CD8-positive, alpha-beta memory T cell (primary cell): ENCODE data around the gene RAE1. TPM values are rescaled to one million over a fixed set of nuclear protein-coding genes. Genes with fewer than 3 reads are reported as not detected.
A peak's percentile ranks its signal among the peaks of the same experiment; 100 is the strongest.

ENCODE experiments used
- CTCF ChIA-PET: fragments of 350-600 bp; sonication (Branson Sonifier 250); formaldehyde crosslinking; loops from one replicate; lab custom pipeline; 2021; ENCODE audit warnings: antibody characterized with exemption; lab: Charles Lee
- POLR2A ChIA-PET: fragments of 350-600 bp; sonication (Branson Sonifier 250); formaldehyde crosslinking; loops from one replicate; lab custom pipeline; 2021; ENCODE audit warnings: antibody characterized with exemption; lab: Charles Lee
- DNase-seq, 5 donors: peaks; one replicate each; pipeline versions ENCODE4 v3.0.0 to v3.0.0-alpha.2; 2020 to 2022; ENCODE audit warnings: mixed read lengths in 1 of 5
- H3K27ac ChIP-seq: one replicate; pipeline ENCODE4 v1.7.0; 2013; ENCODE audit warnings: low read depth, mild to moderate bottlenecking, low read length, moderate library complexity
- H3K27me3 ChIP-seq: 2 replicates; pipeline ENCODE4 v1.7.0; 2013; ENCODE audit warnings: low read length, mild to moderate bottlenecking; ENCODE audit not compliant: insufficient read depth, poor library complexity, severe bottlenecking
- H3K36me3 ChIP-seq: 2 replicates; pipeline ENCODE4 v1.7.0; 2013; ENCODE audit warnings: mild to moderate bottlenecking, low read length, moderate library complexity; ENCODE audit not compliant: insufficient read depth
- H3K4me1 ChIP-seq: 2 replicates; pipeline ENCODE4 v1.7.0; 2013; ENCODE audit warnings: mild to moderate bottlenecking, low read length, moderate library complexity; ENCODE audit not compliant: insufficient read depth
- H3K4me3 ChIP-seq: 2 replicates; pipeline ENCODE4 v1.7.0; 2013; ENCODE audit warnings: mild to moderate bottlenecking, low read length
- H3K9me3 ChIP-seq: 2 replicates; pipeline ENCODE4 v1.7.0; 2013; ENCODE audit warnings: mild to moderate bottlenecking, low read length
- H3K27ac Mint-ChIP-seq, 8 donors: one replicate each; pipeline ENCODE4 v1.8.0; 2020 to 2021; ENCODE audit warnings: mixed read lengths in 8 of 8, mild to moderate bottlenecking in 6 of 8, inconsistent platforms in 3 of 8, moderate library complexity in 3 of 8
- H3K27me3 Mint-ChIP-seq, 2 donors: one replicate each; pipeline ENCODE4 v1.8.0; 2020 to 2021; ENCODE audit warnings: mixed read lengths in 2 of 2, mild to moderate bottlenecking in 1 of 2, moderate library complexity in 1 of 2
- H3K36me3 Mint-ChIP-seq, 3 donors: one replicate each; pipeline ENCODE4 v1.8.0; 2020 to 2021; ENCODE audit warnings: mixed read lengths in 3 of 3, inconsistent platforms in 1 of 3, mild to moderate bottlenecking in 1 of 3
- H3K4me1 Mint-ChIP-seq, 3 donors: one replicate each; pipeline ENCODE4 v1.8.0; 2020 to 2021; ENCODE audit warnings: mixed read lengths in 3 of 3, inconsistent platforms in 1 of 3, mild to moderate bottlenecking in 1 of 3
- H3K4me3 Mint-ChIP-seq, 7 donors: one replicate each; pipeline ENCODE4 v1.8.0; 2020 to 2021; ENCODE audit warnings: mixed read lengths in 7 of 7, mild to moderate bottlenecking in 6 of 7, moderate library complexity in 4 of 7, inconsistent platforms in 2 of 7
- H3K9me3 Mint-ChIP-seq, 5 donors: one replicate each; pipeline ENCODE4 v1.8.0; 2020 to 2022; ENCODE audit warnings: mixed read lengths in 5 of 5, mild to moderate bottlenecking in 3 of 5, moderate library complexity in 2 of 5, inconsistent platforms in 1 of 5
- polyA plus RNA-seq: library from polyadenylated mRNA; unstranded; fragments of 300-500 nt; fragmentation: Illumina TruSeq; gene quantifications from one replicate; pipeline ENCODE4 v1.2.3, GENCODE V29; 2021
- total RNA-seq, 2 experiments: library from RNA; stranded (reverse); gene quantifications; one replicate each; pipeline ENCODE4 v1.2.3, GENCODE V29; 2021

RAE1 gene
- total and polyA plus RNA-seq, 3 experiments from 2014 or later = 40.7 to 52.8 (median 50.2) TPM

DNA sequence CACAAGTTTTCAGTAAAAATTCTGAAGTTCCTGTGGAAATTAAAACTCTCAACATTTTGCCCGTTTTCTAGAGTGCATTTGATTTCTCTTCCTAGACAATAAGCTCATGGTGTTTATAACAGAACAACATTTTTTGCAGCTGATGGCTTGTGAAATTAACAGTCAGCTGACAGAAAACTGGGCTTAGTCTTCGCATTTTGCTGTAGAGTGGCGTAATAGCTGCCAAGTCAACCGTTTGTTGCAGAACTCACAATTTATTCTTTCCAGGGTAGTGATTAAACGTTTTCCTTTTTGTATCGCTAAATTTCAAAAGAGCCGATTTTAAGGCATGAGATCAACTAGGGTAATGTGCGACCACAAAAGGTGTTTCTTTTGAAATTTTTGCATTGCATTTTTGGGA is 20.1 kb upstream of the RAE1 start:
- no peaks in the 10 kb centered on the region for H3K36me3 ChIP-seq
- H3K27me3 Mint-ChIP-seq = peaks cover 14 to 58% of the 10 kb centered on the region in 2 donors
- no peaks in the 10 kb centered on the region for H3K4me1 ChIP-seq
- H3K9me3 Mint-ChIP-seq = no peaks in the 10 kb centered on the region
- no peaks in the 10 kb centered on the region for H3K4me1 Mint-ChIP-seq
- no peaks in the 10 kb centered on the region for H3K36me3 Mint-ChIP-seq
- no peak overlapping the region for H3K4me3 ChIP-seq
- H3K4me3 Mint-ChIP-seq = no peak overlapping the region
- H3K27ac Mint-ChIP-seq = no peak overlapping the region
- H3K9me3 ChIP-seq = no peaks in the 10 kb centered on the region
- ChIA-PET POLR2A (no interaction called here), CTCF (no interaction called here)
- no peak overlapping the region for H3K27ac ChIP-seq
- no peak for DNase-seq
- no peaks in the 10 kb centered on the region for H3K27me3 ChIP-seq

DNA sequence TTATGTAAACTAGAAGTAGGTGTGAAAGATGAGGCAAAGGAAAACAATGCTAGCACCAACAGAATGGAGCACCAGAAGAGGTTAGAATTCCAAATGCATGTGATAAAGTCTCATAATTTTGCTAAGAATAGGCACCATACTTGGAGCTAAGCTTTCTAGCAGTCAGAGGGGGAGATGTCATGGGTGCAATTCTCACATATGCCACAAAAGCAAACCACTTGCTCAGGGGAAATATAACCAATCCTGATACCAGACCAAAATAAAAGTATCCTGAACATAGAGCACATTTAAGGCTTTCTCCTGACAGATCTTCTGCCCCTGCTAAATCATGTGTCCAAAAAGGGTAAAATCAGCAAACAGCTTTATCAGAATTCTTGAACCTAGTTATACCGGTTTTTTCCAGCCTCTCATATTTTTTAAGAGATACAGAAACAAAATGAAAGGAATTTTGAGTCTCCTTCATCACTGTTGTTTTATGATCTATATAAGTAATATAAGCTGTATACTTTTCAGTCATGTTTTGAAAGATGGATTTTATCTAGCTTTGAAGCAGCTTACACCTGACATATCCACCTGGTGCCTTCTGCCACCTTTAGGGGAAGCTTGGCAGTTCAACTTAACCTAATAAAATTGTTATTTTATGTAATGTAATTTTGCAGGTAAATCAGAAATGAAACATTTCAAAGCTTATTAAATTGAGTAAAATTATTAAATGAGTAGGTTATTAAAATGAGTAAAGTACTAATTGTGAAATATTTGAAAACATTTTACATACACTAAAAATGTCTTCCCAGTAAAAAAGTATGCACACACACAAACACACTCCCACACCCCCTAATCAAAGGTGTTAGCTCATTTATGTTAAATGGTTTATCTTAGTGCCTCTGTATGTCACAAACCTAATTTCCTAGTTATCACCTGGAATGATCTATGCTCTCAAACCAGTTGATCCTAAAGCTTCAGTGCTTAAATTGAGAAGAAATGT is 18.7 kb upstream of the RAE1 start:
- POLR2A ChIA-PET = interaction anchor here (0.5 kb wide), 1 partner anchor 958 kb away, joined by 6 read pairs; no protein-coding TSS in a partner anchor
- H3K9me3 Mint-ChIP-seq = no peaks in the 10 kb centered on the region
- H3K36me3 Mint-ChIP-seq = no peaks in the 10 kb centered on the region

GRCh38 chr20:57335392-57335791 is 15.7 kb upstream of the RAE1 start:
- no peak for DNase-seq
- Histone ChIP-seq H3K27ac (no peak overlapping the region), H3K36me3 (no peaks in the 10 kb centered on the region), H3K4me3 (no peak overlapping the region), H3K9me3 (no peaks in the 10 kb centered on the region), H3K4me1 (no peaks in the 10 kb centered on the region), H3K27me3 (peaks cover 3% of the 10 kb centered on the region)
- no peaks in the 10 kb centered on the region for H3K4me1 Mint-ChIP-seq
- no peaks in the 10 kb centered on the region for H3K36me3 Mint-ChIP-seq
- CTCF ChIA-PET = no interaction called here
- POLR2A ChIA-PET = no interaction called here
- H3K27me3 Mint-ChIP-seq = peaks cover 15 to 51% of the 10 kb centered on the region in 2 donors
- no peaks in the 10 kb centered on the region for H3K9me3 Mint-ChIP-seq
- H3K4me3 Mint-ChIP-seq = no peak overlapping the region
- peak overlapping the region in 1 of 8 donors; percentile 15 for H3K27ac Mint-ChIP-seq

More for the DNA sequence above, 18.7 kb upstream of the RAE1 start:
- Histone ChIP-seq H3K36me3 (no peaks in the 10 kb centered on the region), H3K4me3 (no peak overlapping the region), H3K4me1 (no peaks in the 10 kb centered on the region), H3K27me3 (no peaks in the 10 kb centered on the region), H3K27ac (no peak overlapping the region), H3K9me3 (no peaks in the 10 kb centered on the region)
- CTCF ChIA-PET = interaction anchor here (1.1 to 1.2 kb wide), 2 partner anchors 14 kb away, joined by 3 to 4 read pairs; no protein-coding TSS in a partner anchor
- no peak overlapping the region for H3K4me3 Mint-ChIP-seq
- H3K4me1 Mint-ChIP-seq = no peaks in the 10 kb centered on the region
- H3K27ac Mint-ChIP-seq = no peak overlapping the region
- DNase-seq = no peak
- H3K27me3 Mint-ChIP-seq = peaks cover 19 to 60% of the 10 kb centered on the region in 2 donors

- no peaks in the 10 kb centered on the region for H3K9me3 Mint-ChIP-seq
- no peaks in the 10 kb centered on the region for H3K36me3 Mint-ChIP-seq
- CTCF ChIA-PET = no interaction called here
- H3K27me3 Mint-ChIP-seq = peaks cover 6 to 37% of the 10 kb centered on the region in 2 donors
- Histone ChIP-seq H3K36me3 (no peaks in the 10 kb centered on the region), H3K27ac (no peak overlapping the region), H3K27me3 (peaks cover 3% of the 10 kb centered on the region), H3K4me3 (no peak overlapping the region), H3K9me3 (no peaks in the 10 kb centered on the region), H3K4me1 (no peaks in the 10 kb centered on the region)
- no peak for DNase-seq
- no peak overlapping the region for H3K4me3 Mint-ChIP-seq
- no peak overlapping the region for H3K27ac Mint-ChIP-seq
- H3K4me1 Mint-ChIP-seq = no peaks in the 10 kb centered on the region
- POLR2A ChIA-PET = no interaction called here
Observed at GRCh38 chr20:57341663-57342062, 9.4 kb upstream of the RAE1 start.

GRCh38 chr20:57342829-57343228 is 8.2 kb upstream of the RAE1 start:
- Mint-ChIP-seq H3K4me3 (no peak overlapping the region), H3K27me3 (peaks cover 6 to 30% of the 10 kb centered on the region in 2 donors), H3K27ac (peak overlapping the region in 1 of 8 donors; percentile 7), H3K4me1 (no peaks in the 10 kb centered on the region), H3K9me3 (no peaks in the 10 kb centered on the region), H3K36me3 (no peaks in the 10 kb centered on the region)
- Histone ChIP-seq H3K4me3 (no peak overlapping the region), H3K27ac (no peak overlapping the region), H3K9me3 (no peaks in the 10 kb centered on the region), H3K4me1 (no peaks in the 10 kb centered on the region), H3K36me3 (no peaks in the 10 kb centered on the region), H3K27me3 (peaks cover 3% of the 10 kb centered on the region)
- CTCF ChIA-PET = no interaction called here
- POLR2A ChIA-PET = no interaction called here
- no peak for DNase-seq

DNA sequence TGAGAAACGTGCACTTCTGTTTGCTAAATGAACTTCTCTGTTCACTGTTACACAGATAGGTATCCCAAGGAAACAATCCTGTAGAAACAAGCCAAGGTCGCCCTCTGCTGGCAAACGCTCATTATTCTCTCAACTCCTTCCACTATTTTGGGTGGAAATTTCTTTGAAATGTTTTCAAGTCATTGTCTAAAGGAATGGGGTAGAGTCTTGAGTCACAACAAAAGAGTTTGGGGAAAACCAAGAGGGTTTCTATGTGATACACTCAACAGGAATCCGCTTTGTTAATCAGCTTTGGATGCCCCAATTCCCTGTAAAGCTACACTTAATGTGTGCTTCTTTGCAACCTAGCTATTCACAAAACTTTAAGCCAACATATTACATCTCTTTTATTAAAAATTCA is 4.6 kb upstream of the RAE1 start:
- CTCF ChIA-PET = interaction anchor here (0.8 to 3.1 kb wide), 6 partner anchors 9 to 796 kb away, joined by 3 to 10 read pairs (median 4); no protein-coding TSS in a partner anchor
- peak overlapping the region in 1 of 7 donors; percentile 19 for H3K4me3 Mint-ChIP-seq

DNA sequence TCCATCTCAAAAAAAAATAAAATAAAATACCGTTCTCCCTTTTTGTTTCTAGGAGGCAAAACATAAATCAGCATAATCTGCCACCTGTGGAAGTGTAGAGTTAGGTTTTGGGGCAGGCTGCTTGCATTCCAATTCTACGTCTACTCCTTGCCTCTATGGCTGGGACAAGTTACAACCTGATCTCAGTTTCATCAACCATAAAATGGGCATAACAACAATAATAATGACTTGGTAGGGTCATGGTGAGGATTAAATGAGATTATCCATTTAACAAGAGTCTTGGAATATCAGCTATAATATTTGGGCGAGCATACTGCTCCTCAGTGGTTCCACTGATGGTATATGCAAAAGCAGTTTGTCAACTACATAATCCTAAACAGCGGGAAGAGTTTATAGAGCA is 3.7 kb upstream of the RAE1 start:
- Mint-ChIP-seq H3K27me3 (peaks cover 4 to 12% of the 10 kb centered on the region in 2 donors), H3K4me3 (peak overlapping the region in 1 of 7 donors; percentile 92), H3K27ac (peak overlapping the region in 1 of 8 donors; percentile 89), H3K9me3 (no peaks in the 10 kb centered on the region), H3K36me3 (peaks cover 0 to 10% (median 3%) of the 10 kb centered on the region in 3 donors), H3K4me1 (peaks cover 13 to 19% (median 16%) of the 10 kb centered on the region in 3 donors)
- no peak for DNase-seq
- POLR2A ChIA-PET = no interaction called here
- CTCF ChIA-PET = interaction anchor here (1.2 to 3.1 kb wide), 4 partner anchors 8 to 797 kb away, joined by 3 to 10 read pairs (median 5); no protein-coding TSS in a partner anchor
- H3K4me1 ChIP-seq = peaks cover 10% of the 10 kb centered on the region
- no peak overlapping the region for H3K4me3 ChIP-seq
- no peaks in the 10 kb centered on the region for H3K9me3 ChIP-seq
- no peaks in the 10 kb centered on the region for H3K27me3 ChIP-seq
- no peaks in the 10 kb centered on the region for H3K36me3 ChIP-seq
- no peak overlapping the region for H3K27ac ChIP-seq

More for the DNA sequence above, 4.6 kb upstream of the RAE1 start:
- Mint-ChIP-seq H3K36me3 (peaks cover 0 to 3% (median 0%) of the 10 kb centered on the region in 3 donors), H3K27ac (no peak overlapping the region), H3K27me3 (peaks cover 7 to 21% of the 10 kb centered on the region in 2 donors), H3K9me3 (no peaks in the 10 kb centered on the region), H3K4me1 (peaks cover 4 to 10% (median 7%) of the 10 kb centered on the region in 3 donors)
- Histone ChIP-seq H3K27me3 (no peaks in the 10 kb centered on the region), H3K36me3 (no peaks in the 10 kb centered on the region), H3K4me3 (no peak overlapping the region), H3K27ac (no peak overlapping the region), H3K4me1 (peaks cover under 1% of the 10 kb centered on the region), H3K9me3 (no peaks in the 10 kb centered on the region)
- DNase-seq = peak; percentile 33 to 70 (median 49)
- POLR2A ChIA-PET = no interaction called here
